Amygdala (tissue), 56 donors: ENCODE measurements around the gene CDH13.

ENCODE experiments used
- DNase-seq, 56 donors: peaks; one replicate each; lab custom pipeline; 2025; lab: John Stamatoyannopoulos, UW

CDH13 gene

GRCh38 chr16:83552930-83553329 is 926.2 kb downstream of the CDH13 start:
- DNase-seq: no peak

DNA sequence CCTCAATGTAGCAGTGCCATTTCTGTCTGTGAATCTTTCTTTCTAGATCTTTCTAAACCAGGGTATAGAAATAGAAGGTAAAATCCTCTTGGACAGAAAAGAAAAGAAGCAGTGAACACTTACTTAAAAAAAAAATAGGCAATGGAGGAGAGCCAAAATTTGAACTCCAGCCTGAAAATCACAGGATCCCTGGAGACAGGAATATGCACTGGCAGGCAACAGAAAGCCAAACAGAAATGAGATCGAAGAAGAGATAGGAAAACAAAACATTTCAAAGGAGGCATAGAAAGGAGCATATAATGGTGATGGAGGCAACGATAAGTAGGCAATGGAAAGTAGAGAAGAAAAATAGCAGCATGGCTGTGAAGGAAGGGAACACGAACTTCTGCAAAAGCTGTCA is 927.3 kb downstream of the CDH13 start:
- DNase-seq: no peak

DNA sequence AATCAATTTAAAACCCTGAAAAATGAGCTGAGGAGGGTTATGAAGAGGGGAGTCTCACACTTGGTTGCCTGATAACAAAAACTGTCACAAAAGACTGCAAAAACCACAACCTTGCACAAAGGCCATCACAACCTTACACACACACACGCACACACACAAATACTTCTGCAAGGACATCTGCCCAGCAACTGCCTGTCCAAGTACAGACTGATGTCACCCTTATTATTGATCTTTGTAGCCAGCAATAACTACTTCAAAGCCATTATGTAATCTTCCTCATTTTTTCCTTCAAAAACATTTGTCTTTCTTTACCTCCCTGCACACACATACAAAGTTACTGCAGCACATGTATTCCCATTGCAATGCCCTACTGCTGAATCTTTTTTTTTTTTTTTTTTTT is 927.8 kb downstream of the CDH13 start:
- no peak for DNase-seq

GRCh38 chr16:83561876-83562275 is 935.1 kb downstream of the CDH13 start:
- DNase-seq: no peak

GRCh38 chr16:83568345-83568744 is 941.6 kb downstream of the CDH13 start:
- no peak for DNase-seq

DNA sequence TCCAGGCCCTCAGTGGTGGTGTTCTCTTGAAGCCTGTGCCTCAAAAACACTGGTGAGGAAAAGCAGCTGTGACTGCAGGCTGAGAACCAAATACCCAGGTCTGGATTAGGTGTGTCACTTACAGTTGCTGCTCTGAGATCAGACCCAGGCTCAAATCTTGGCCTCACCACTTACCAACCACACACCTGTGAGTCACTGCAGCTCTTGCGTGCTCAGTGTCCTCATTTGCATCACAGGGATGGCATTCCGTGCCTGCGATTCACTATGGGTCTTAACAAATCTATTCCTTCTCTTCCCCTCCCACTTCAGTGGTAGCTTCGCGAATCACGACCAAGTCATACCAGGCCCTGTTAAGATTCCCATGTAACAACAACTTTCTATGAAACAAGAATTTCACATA is 947.6 kb downstream of the CDH13 start:
- DNase-seq: no peak

DNA sequence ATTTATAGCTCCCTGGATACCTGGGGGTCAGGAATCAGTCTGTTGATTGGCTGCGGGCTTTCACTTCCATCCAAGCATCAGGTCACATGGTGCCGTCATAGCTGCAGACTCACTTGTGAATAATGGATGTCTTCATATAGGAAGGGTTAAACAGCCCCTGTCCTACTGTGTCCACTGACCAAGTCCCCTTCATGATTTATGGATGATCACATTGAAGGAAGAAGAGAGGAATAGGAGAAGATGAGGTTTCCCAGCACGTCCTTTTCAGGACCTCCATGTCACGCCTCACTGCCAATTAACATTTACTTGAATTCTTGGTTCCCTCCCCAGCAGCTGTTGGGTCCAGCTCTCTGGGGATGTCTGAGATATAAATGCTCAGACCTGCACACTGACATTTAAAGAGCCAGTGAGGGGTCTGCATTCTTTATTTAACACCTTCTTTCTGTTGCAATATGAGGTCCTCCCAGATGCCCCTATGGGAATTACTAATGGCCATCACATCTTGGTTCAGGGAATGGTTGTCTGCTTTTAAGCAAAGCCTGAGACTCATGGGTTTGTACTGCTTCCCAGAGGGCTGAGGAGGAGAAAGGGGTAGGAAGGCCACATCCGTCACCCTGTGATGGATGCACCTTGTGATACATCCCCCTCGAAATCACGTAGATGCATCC is 950.4 kb downstream of the CDH13 start:
- DNase-seq: no peak

DNA sequence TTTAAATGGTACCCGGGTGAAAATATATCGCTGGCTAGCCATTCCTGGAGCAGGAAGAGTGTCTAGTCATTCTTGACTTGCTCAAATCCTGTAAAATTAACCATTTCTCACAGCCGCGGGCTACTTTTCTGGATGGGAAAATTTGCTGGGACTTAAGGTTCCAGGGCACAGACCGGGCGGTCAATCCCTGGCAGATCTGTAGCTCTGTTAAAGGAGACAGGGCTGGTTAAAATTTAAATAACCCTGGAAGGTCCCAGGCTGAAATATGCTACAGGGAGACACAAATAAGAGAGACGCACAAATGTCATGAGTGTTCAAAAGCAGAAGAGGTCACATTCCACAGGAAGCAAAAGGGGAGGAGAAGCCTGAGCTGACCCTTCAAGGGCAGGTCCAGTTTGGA is 951.4 kb downstream of the CDH13 start:
- DNase-seq: no peak

DNA sequence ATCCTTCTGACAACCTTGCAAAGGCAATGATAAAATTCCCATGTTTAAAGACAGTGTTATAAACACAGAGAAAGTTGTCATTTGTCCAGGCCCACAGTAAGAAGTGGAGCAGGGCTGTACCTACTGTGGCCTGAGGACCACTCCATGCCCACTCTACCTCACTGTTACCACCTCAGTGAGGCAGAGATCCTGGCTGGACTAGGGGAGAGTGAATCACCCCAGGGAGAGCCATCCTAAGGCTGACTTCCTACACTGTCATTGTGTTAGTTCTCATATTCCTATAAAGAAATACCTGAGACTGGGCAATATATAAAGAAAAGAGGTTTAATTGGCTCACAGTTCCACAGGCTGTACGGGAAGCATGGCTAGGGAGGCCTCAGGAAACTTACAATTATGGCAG is 952.3 kb downstream of the CDH13 start:
- DNase-seq: no peak

GRCh38 chr16:83579436-83579835 is 952.7 kb downstream of the CDH13 start:
- no peak for DNase-seq

- DNase-seq: no peak
Observed at GRCh38 chr16:83581082-83581481, 954.3 kb downstream of the CDH13 start.

DNA sequence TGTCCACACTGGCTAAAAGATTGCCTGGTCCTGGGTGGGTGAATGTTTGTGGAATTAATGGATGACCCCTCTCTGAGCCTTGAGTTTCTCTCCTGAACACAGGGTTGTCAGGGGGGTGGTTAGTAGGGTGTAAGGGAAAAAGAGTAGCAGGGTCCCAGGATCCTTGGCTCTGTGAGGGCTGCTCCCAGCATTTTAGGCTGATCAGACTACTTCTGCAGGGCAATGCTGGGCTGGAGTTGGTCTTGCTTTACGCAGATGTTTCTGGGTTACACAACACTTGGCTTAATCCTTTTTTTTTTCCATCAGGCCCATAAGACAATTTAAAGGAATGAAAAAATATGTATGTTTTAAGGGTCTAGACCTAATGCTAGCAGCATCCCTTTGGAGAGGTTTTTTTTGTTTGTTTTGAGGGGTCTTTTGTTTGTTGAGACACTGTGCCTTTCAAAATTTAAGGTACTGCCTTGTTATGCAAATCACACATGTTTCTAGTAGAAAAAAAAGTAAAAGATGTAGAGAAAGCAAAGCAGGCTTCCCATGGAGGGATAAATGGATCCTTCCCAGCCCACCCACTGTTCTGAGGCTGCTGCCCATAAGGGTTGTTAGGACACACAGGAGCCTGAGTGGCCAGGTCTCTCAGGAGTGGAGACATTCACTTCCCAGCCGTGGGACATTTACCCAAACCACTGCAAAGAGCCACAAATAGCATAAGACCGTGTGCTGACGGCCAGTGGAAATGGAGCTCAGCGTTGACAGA is 955.4 kb downstream of the CDH13 start:
- DNase-seq: no peak

- no peak for DNase-seq
Observed at GRCh38 chr16:83586036-83586435, 959.3 kb downstream of the CDH13 start.

DNA sequence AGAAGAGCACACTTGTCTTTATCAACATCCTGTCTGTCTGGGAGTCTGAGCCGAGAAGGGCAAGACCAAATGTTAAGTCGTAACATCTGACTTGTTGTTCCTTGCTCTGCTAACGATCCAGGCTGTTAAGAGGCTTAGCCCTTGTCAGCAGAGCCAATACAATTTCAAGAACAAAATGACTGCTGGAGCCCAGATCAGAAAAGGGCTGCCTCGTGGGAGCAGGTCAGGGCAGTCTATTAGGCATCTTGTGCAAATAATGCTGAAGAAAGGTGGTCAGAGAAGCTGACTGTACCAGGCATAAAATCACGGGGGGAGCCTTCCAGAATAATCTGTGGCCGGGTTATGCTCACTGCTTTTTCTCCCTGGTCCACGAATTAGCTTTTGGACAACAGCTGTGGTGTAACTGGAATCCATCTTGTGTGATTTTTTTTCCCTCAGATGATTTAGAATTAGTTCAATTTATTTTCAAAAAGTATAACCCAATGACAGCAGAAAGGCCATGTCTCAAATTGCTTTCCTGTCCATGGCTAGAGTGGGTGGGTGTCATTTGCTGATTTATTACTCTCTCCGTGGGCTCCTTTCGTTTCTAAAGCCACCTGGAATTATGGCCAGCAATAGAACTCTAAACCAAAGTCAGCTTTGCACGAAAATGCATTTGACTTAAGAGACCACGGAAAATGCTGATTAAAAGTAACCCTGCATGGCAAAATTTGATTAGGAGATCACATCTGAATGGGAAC is 959.9 kb downstream of the CDH13 start:
- DNase-seq: no peak

GRCh38 chr16:83587201-83587600 is 960.4 kb downstream of the CDH13 start:
- DNase-seq: no peak

GRCh38 chr16:83588070-83588469 is 961.3 kb downstream of the CDH13 start:
- DNase-seq: no peak

DNA sequence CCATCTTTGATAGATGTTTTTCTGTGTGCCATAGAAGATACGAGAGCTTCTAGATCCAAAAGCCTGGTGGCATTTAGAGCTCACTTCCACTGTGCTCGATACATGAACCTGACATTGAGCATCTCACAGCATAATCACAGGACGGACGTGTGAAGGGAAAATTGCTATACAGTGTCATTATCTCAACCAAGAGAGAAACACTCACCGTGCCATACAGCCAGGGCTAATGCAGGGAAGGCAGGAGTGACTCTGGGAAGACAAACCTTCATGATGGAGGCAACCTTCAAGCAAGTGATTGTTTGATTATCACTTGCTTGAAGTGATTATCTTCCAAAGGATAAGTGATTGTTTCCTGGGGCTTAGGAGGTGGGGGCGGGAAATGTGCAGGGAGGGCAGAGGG is 962.8 kb downstream of the CDH13 start:
- no peak for DNase-seq

- DNase-seq: no peak
Observed at GRCh38 chr16:83592778-83593177, 966.0 kb downstream of the CDH13 start.

DNA sequence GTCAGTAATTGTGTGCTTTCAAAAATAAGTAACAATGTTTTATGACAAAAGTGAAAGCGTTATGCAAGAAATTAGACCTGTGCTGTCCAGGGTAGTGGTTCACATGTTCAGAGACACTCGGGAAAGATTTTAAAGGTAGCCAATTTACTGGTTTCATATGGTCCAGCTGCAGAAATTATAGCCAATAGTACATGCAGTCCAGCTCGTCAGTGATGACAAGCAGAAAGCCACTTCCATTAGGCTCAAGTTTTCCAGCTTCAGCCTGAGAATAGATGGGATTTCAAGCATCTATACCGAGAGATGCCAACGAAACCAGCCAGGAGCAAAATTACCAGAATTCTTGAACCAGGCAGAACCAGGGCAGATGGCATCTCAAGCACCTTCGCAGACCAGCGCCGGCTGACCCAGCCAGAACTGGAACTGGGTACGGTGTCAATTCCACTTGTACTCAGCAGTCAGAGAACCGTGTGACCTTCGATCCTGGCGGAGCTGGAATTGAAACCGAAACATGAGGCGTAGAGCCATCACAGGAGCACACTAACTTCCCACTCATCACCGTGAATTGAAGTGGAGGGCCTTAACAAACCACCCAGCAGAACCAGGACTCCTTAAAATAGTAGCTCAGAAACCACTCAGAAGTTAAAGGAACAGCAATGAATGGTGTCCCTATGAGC is 973.2 kb downstream of the CDH13 start:
- no peak for DNase-seq

- no peak for DNase-seq
Observed at GRCh38 chr16:83602761-83603722, 976.3 kb downstream of the CDH13 start.
